ENCODE results near the gene COX7A1.
"Not testable (repeated sequence)": the region's sequence is repeated elsewhere in the genome, so short reads cannot be mapped to it uniquely, and the experiment has no call there.

Gene COX7A1

GRCh38 chr19:36152352-36153091, at the start of gene COX7A1:
COX7A1 (minus strand) TSS chr19:36152447; CDS start chr19:36152407, 40 bp downstream.
- no peak for DNase-seq (ENCODE audit: low read depth in 2 of 2, low spot score in 1 of 2)

GRCh38 chr19:36201684-36202083, 49.4 kb upstream of the COX7A1 start:
- no peak for DNase-seq (ENCODE audit: low read depth in 2 of 2, low spot score in 1 of 2)

GRCh38 chr19:36198119-36198518, 45.9 kb upstream of the COX7A1 start:
- DNase-seq (ENCODE audit: low read depth in 2 of 2, low spot score in 1 of 2), result no peak

- no peak for DNase-seq (ENCODE audit: low read depth in 2 of 2, low spot score in 1 of 2)
These were observed 44.0 kb upstream of the COX7A1 start for GRCh38 chr19:36196249-36196648.

GRCh38 chr19:36186722-36187121, 34.5 kb upstream of the COX7A1 start:
- DNase-seq (ENCODE audit: low read depth in 2 of 2, low spot score in 1 of 2), result not testable (repeated sequence)

GRCh38 chr19:36183245-36183628, 31.0 kb upstream of the COX7A1 start:
- DNase-seq (ENCODE audit: low read depth in 2 of 2, low spot score in 1 of 2), result no peak

GRCh38 chr19:36182612-36183244, 30.5 kb upstream of the COX7A1 start:
- DNase-seq (ENCODE audit: low read depth in 2 of 2, low spot score in 1 of 2), result no peak

GRCh38 chr19:36179077-36179476, 26.8 kb upstream of the COX7A1 start:
- DNase-seq (ENCODE audit: low read depth in 2 of 2, low spot score in 1 of 2), result not testable (repeated sequence)

- not testable (repeated sequence) for DNase-seq (ENCODE audit: low read depth in 2 of 2, low spot score in 1 of 2)
These were observed 21.6 kb upstream of the COX7A1 start for GRCh38 chr19:36173846-36174245.

- no peak for DNase-seq (ENCODE audit: low read depth in 2 of 2, low spot score in 1 of 2)
These were observed 20.6 kb upstream of the COX7A1 start for GRCh38 chr19:36172852-36173251.

GRCh38 chr19:36169084-36169760, 17.0 kb upstream of the COX7A1 start:
- no peak for DNase-seq (ENCODE audit: low read depth in 2 of 2, low spot score in 1 of 2)

- no peak for DNase-seq (ENCODE audit: low read depth in 2 of 2, low spot score in 1 of 2)
These were observed 11.6 kb upstream of the COX7A1 start for GRCh38 chr19:36163813-36164212.

- no peak for DNase-seq (ENCODE audit: low read depth in 2 of 2, low spot score in 1 of 2)
These were observed 8.8 kb upstream of the COX7A1 start for GRCh38 chr19:36160821-36161596.

- no peak for DNase-seq (ENCODE audit: low read depth in 2 of 2, low spot score in 1 of 2)
These were observed 879 bp upstream of the COX7A1 start for GRCh38 chr19:36153126-36153525.

GRCh38 chr19:36152019-36152351, 262 bp downstream of the COX7A1 start:
- DNase-seq (ENCODE audit: low read depth in 2 of 2, low spot score in 1 of 2), result no peak

GRCh38 chr19:36151144-36152018, 866 bp downstream of the COX7A1 start:
- DNase-seq (ENCODE audit: low read depth in 2 of 2, low spot score in 1 of 2), result no peak

- no peak for DNase-seq (ENCODE audit: low read depth in 2 of 2, low spot score in 1 of 2)
These were observed 1.7 kb downstream of the COX7A1 start for GRCh38 chr19:36150586-36150985.

GRCh38 chr19:36149673-36150406, 2.4 kb downstream of the COX7A1 start:
- DNase-seq (ENCODE audit: low read depth in 2 of 2, low spot score in 1 of 2), result no peak

- DNase-seq (ENCODE audit: low read depth in 2 of 2, low spot score in 1 of 2), result no peak
These were observed 7.6 kb downstream of the COX7A1 start for GRCh38 chr19:36144624-36145023.

GRCh38 chr19:36142496-36142895, 9.8 kb downstream of the COX7A1 start:
- DNase-seq (ENCODE audit: low read depth in 2 of 2, low spot score in 1 of 2), result no peak
